A549 (cell line): ENCODE results near the gene MTF1. TPM values are rescaled to one million over a fixed set of nuclear protein-coding genes. Genes with fewer than 3 reads are reported as not detected.
A peak's percentile ranks its signal among the peaks of the same experiment; 100 is the strongest.

Source experiments
- ATAC-seq, 2 experiments: fragments of 200-7000 bp in 1 of 2; fragments of >200 bp in 1 of 2; cut with Nextera tagmentation in 1 of 2; cut with Tn5 transposase in 1 of 2; 3 replicates each; pipeline versions ENCODE4 v1.8.0 to v1.9.1; 2018 to 2020; ENCODE audit warnings: mild to moderate bottlenecking in 1 of 2, moderate library complexity in 1 of 2
- CTCF ChIA-PET: fragments of 300-600 bp; sonication (Branson Sonifier 250); formaldehyde crosslinking; extraction: SDS; loops from one replicate; lab custom pipeline; 2021; ENCODE audit warnings: antibody characterized with exemption, inconsistent platforms; lab: Yijun Ruan, JAX
- POLR2A ChIA-PET: fragments of 350-600 bp; formaldehyde crosslinking; extraction: SDS; loops from one replicate; lab custom pipeline; 2021; ENCODE audit warnings: antibody characterized with exemption, inconsistent platforms; lab: Yijun Ruan, JAX
- DNase-seq, 2 experiments: peaks; one replicate each; pipeline versions ENCODE4 v3.0.0 to v3.0.0-alpha.2; 2011 to 2016; ENCODE audit warnings: low read depth in 1 of 2, low spot score in 1 of 2
- FAIRE-seq: peaks from 2 replicates; lab custom pipeline; 2011; peaks lifted over from hg19 to GRCh38; lab: Jason Lieb, UNC
- H3K27ac ChIP-seq, 2 experiments: fragments of >200 bp; sonication (Bioruptor Twin); formaldehyde crosslinking; 3 replicates each; pipeline ENCODE4 v1.5.1; 2016 to 2017
- H3K4me1 ChIP-seq: fragments of >200 bp; sonication (Bioruptor Twin); formaldehyde crosslinking; 3 replicates; pipeline ENCODE4 v1.6.1; 2016
- H3K4me2 ChIP-seq: fragments of >200 bp; sonication (Bioruptor Twin); formaldehyde crosslinking; 3 replicates; pipeline ENCODE4 v1.6.1; 2016
- H3K4me3 ChIP-seq: fragments of >200 bp; sonication (Bioruptor Twin); formaldehyde crosslinking; 3 replicates; pipeline ENCODE4 v1.5.1; 2016
- H3K9me3 ChIP-seq: fragments of >200 bp; sonication (Bioruptor Twin); formaldehyde crosslinking; 3 replicates; pipeline ENCODE4 v1.6.1; 2016
- CBX2 ChIP-seq: fragments of 200-600 bp; sonication (generic); IDR thresholded peaks from 2 replicates; pipeline ENCODE4 v1.6.1; 2016; ENCODE audit warnings: low read depth, mild to moderate bottlenecking, borderline replicate concordance
- CBX8 ChIP-seq: fragments of 200-600 bp; sonication (generic); IDR thresholded peaks from 2 replicates; pipeline ENCODE4 v1.6.1; 2016
- CEBPB ChIP-seq, 2 experiments: fragments of >200 bp in 1 of 2; sonication (Bioruptor Twin) in 1 of 2; formaldehyde crosslinking in 1 of 2; IDR thresholded peaks; 2 replicates each; pipeline ENCODE4 v1.6.1; 2012 to 2016
- CHD2 ChIP-seq: fragments of 150-350 bp; IDR thresholded peaks from 2 replicates; pipeline ENCODE4 v1.6.1; 2014; ENCODE audit warnings: low read length; ENCODE audit not compliant: partially characterized antibody
- EHF ChIP-seq: fragments of 250-450 bp; sonication (Bioruptor Pico); IDR thresholded peaks from 2 replicates; pipeline ENCODE4 v1.5.0; 2020; ENCODE audit warnings: mild to moderate bottlenecking
- EHMT2 ChIP-seq: fragments of 200-600 bp; sonication (generic); IDR thresholded peaks from 2 replicates; pipeline ENCODE4 v1.6.1; 2016; ENCODE audit warnings: antibody characterized with exemption, low read depth, mild to moderate bottlenecking, moderate library complexity
- EP300 ChIP-seq, 2 experiments: fragments of >200 bp; sonication (Bioruptor Twin); formaldehyde crosslinking; IDR thresholded peaks; 2 replicates in 1 of 2; 3 replicates in 1 of 2; pipeline ENCODE4 v1.6.1; 2016 to 2017
- FOXS1 ChIP-seq: fragments of 250-450 bp; sonication (Bioruptor Pico); IDR thresholded peaks from 2 replicates; pipeline ENCODE4 v1.5.0; 2020; ENCODE audit warnings: mild to moderate bottlenecking, moderate library complexity
- HOXB5 ChIP-seq: fragments of 250-450 bp; sonication (Bioruptor Pico); IDR thresholded peaks from 2 replicates; pipeline ENCODE4 v1.5.0; 2020; ENCODE audit warnings: mild to moderate bottlenecking, moderate library complexity
- JUN ChIP-seq, 2 experiments: fragments of >200 bp; sonication (Bioruptor Twin); formaldehyde crosslinking; IDR thresholded peaks; 2 replicates in 1 of 2; 3 replicates in 1 of 2; pipeline ENCODE4 v1.6.1; 2016 to 2017
- MAFK ChIP-seq: fragments of 450-650 bp; IDR thresholded peaks from 2 replicates; pipeline ENCODE4 v1.6.1; 2014; ENCODE audit not compliant: partially characterized antibody
- MYC ChIP-seq: IDR thresholded peaks from 2 replicates; pipeline ENCODE4 v1.6.1; 2012; ENCODE audit warnings: mild to moderate bottlenecking, inconsistent platforms, low read length, improper control_type of control experiment, borderline replicate concordance
- NFE2L2 ChIP-seq: fragments of 150-350 bp; conservative IDR thresholded peaks from 2 replicates; pipeline ENCODE4 v1.6.1; 2014; ENCODE audit warnings: low read length
- POLR2AphosphoS2 ChIP-seq: conservative IDR thresholded peaks from 2 replicates; pipeline ENCODE4 v1.6.1; 2012; ENCODE audit warnings: low read length, improper control_type of control experiment, inconsistent platforms
- SREBF2 ChIP-seq: fragments of 450-650 bp; IDR thresholded peaks from 2 replicates; pipeline ENCODE4 v1.6.1; 2014; ENCODE audit warnings: mild to moderate bottlenecking, moderate library complexity
- TFCP2L1 ChIP-seq: fragments of 250-450 bp; sonication (Bioruptor Pico); IDR thresholded peaks from 2 replicates; pipeline ENCODE4 v1.5.0; 2021; ENCODE audit warnings: mild to moderate bottlenecking
- ZC3H11A ChIP-seq: fragments of 450-650 bp; IDR thresholded peaks from 2 replicates; pipeline ENCODE4 v1.6.1; 2014; ENCODE audit warnings: antibody characterized with exemption, mild to moderate bottlenecking
- ZFP36 ChIP-seq: fragments of 450-650 bp; IDR thresholded peaks from 2 replicates; pipeline ENCODE4 v1.6.1; 2014; ENCODE audit warnings: borderline replicate concordance; ENCODE audit not compliant: partially characterized antibody
- WGBS: methylation state at CpG from one replicate; pipeline ENCODE4 v1.1.6; 2017; ENCODE audit errors: missing lambda C conversion rate; 5-methylcytosine and 5-hydroxymethylcytosine counted together
- polyA plus RNA-seq, 4 experiments: library from polyadenylated mRNA; depleted of rRNA in 3 of 4; stranded (reverse); fragments of >200 nt; fragmentation: RNase III in 1 of 4; extraction: RNeasy Plus Mini Kit Qiagen cat#74134 plus additional on column Dnase treatment in 1 of 4; gene quantifications; 2 replicates in 3 of 4; 3 replicates in 1 of 4; pipeline ENCODE4 v1.2.3, GENCODE V29; 2011 to 2017
- TF ChIP-seq, protein P1 (sequence below): fragments of 200-600 bp; sonication (generic); IDR thresholded peaks from 2 replicates; pipeline ENCODE4 v1.6.1; 2016; ENCODE audit warnings: antibody characterized with exemption, mild to moderate bottlenecking, moderate library complexity
- TF ChIP-seq, protein P2 (sequence below): IDR thresholded peaks from 2 replicates; pipeline ENCODE4 v1.6.1; 2012
- TF ChIP-seq, protein P3 (sequence below): fragments of >200 bp; sonication (Bioruptor Twin); formaldehyde crosslinking; IDR thresholded peaks from 3 replicates; pipeline ENCODE4 v1.5.1; 2016
- TF ChIP-seq, protein P4 (sequence below): fragments of 450-650 bp; IDR thresholded peaks from 2 replicates; pipeline ENCODE4 v1.6.1; 2014; ENCODE audit warnings: antibody characterized with exemption
- TF ChIP-seq, protein P5 (sequence below): fragments of 250-450 bp; sonication (Bioruptor Pico); IDR thresholded peaks from 2 replicates; pipeline ENCODE4 v1.5.0; 2021; ENCODE audit warnings: mild to moderate bottlenecking, moderate library complexity, borderline replicate concordance

The MTF1 gene
- polyA plus RNA-seq, 2 of the 4 experiments (the other 2 are of a cell fraction), result 4.0 to 6.7 TPM

DNA sequence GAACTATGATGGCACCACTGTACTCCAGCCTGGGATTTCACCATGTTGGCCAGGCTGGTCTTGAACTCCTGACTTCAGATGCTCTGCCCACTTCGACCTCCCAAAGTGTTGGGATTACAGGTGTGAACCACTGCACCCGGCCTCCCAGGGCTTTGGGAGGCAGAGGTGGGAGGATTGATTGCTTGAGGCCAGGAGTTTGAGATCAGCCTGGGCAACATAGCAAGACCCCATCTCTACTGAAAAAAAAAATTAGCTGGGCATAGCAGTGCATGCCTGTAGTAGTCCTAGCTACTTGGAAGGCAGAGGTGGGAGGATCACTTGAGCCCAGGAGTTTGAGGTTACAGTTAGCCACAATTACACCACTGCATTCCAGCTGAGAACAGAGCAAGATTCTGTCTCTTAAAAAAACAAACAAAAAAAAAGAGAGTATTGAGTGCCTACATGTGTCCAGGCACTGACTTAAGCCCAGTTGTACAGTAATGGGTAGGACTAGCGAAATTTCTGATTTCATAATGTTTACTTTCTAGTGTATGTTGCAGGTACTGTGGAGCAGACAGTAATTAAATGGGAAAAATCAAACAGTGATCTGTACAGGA lies 61.5 kb downstream of the MTF1 start:
- ChIA-PET POLR2A (no interaction called here), CTCF (interaction anchor here (1.0 to 1.8 kb wide), 3 partner anchors 11 to 62 kb away, joined by 3 to 5 read pairs (median 4); no protein-coding TSS in a partner anchor)
- no peak for ATAC-seq

DNA sequence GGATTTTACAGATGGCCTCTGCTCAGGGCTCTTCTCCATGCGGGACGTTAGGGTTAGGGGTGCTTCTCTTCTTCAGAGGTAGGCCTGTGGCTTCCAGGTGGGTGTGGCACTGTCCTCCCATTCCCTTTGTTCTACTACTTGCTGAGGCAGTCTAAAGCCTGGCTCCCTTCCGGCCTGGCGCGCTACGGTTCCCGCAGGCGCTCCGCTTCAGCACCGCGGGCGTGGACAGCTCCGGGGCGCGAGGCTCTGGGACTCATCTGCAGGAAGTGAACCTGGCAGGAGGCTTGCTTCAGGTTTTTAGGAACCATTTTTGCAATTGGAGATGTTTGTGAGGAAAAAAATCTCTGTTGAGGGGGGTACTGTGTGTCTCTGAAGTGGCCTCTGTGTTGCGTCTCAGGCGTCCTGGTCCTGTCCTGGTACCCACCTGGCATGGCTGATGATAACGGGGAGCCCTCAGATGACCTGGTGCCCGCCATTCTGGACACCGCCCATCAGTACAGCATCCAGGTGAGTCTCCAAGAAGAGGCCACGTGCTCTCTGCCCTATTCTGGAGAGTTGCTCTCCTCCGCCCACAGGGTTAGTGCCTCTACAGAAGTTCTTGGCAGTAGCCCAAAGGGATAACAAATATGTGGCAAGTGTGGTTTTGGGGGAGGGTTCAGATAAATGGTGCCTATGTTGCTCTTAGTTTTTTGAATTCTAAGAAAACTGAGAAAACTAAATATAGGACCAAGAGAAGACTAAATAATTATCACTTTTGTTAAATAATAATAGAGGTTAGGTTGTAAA lies 63.9 kb downstream of the MTF1 start:
- 95% methylated on average over 18 of the region's 22 CpGs for WGBS
- FAIRE-seq, result no peak

More for the DNA sequence above, 61.5 kb downstream of the MTF1 start:
- WGBS, result 92% methylated on average over 3 of the region's 3 CpGs
- no peak overlapping the region for H3K4me2 ChIP-seq
- H3K27ac ChIP-seq, result no peak overlapping the region
- H3K4me1 ChIP-seq, result peaks cover 5% of the 10 kb centered on the region; the same call in 1 of the 3 replicates
- DNase-seq (no peak), FAIRE-seq (no peak)
- no peak overlapping the region for H3K4me3 ChIP-seq
- no peaks in the 10 kb centered on the region for H3K9me3 ChIP-seq
- TF ChIP-seq CHD2 (no peak), TFCP2L1 (CRISPR knock-in tag) (no peak), EHMT2 (no peak), ZFP36 (no peak), CBX8 (no peak), EHF (CRISPR knock-in tag) (no peak), JUN (IDR thresholded peaks at IDR 0.05) (no peak), NFE2L2 (no peak), HOXB5 (CRISPR knock-in tag) (no peak), CBX2 (no peak), MYC (no peak), FOXS1 (no peak), EP300 (IDR thresholded peaks at IDR 0.05) (no peak)
- TF ChIP-seq, protein P1, sequence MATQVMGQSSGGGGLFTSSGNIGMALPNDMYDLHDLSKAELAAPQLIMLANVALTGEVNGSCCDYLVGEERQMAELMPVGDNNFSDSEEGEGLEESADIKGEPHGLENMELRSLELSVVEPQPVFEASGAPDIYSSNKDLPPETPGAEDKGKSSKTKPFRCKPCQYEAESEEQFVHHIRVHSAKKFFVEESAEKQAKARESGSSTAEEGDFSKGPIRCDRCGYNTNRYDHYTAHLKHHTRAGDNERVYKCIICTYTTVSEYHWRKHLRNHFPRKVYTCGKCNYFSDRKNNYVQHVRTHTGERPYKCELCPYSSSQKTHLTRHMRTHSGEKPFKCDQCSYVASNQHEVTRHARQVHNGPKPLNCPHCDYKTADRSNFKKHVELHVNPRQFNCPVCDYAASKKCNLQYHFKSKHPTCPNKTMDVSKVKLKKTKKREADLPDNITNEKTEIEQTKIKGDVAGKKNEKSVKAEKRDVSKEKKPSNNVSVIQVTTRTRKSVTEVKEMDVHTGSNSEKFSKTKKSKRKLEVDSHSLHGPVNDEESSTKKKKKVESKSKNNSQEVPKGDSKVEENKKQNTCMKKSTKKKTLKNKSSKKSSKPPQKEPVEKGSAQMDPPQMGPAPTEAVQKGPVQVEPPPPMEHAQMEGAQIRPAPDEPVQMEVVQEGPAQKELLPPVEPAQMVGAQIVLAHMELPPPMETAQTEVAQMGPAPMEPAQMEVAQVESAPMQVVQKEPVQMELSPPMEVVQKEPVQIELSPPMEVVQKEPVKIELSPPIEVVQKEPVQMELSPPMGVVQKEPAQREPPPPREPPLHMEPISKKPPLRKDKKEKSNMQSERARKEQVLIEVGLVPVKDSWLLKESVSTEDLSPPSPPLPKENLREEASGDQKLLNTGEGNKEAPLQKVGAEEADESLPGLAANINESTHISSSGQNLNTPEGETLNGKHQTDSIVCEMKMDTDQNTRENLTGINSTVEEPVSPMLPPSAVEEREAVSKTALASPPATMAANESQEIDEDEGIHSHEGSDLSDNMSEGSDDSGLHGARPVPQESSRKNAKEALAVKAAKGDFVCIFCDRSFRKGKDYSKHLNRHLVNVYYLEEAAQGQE, result no peak
- TF ChIP-seq, protein P2, sequence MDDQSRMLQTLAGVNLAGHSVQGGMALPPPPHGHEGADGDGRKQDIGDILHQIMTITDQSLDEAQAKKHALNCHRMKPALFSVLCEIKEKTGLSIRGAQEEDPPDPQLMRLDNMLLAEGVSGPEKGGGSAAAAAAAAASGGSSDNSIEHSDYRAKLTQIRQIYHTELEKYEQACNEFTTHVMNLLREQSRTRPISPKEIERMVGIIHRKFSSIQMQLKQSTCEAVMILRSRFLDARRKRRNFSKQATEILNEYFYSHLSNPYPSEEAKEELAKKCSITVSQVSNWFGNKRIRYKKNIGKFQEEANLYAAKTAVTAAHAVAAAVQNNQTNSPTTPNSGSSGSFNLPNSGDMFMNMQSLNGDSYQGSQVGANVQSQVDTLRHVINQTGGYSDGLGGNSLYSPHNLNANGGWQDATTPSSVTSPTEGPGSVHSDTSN, result no peak
- TF ChIP-seq, protein P3, sequence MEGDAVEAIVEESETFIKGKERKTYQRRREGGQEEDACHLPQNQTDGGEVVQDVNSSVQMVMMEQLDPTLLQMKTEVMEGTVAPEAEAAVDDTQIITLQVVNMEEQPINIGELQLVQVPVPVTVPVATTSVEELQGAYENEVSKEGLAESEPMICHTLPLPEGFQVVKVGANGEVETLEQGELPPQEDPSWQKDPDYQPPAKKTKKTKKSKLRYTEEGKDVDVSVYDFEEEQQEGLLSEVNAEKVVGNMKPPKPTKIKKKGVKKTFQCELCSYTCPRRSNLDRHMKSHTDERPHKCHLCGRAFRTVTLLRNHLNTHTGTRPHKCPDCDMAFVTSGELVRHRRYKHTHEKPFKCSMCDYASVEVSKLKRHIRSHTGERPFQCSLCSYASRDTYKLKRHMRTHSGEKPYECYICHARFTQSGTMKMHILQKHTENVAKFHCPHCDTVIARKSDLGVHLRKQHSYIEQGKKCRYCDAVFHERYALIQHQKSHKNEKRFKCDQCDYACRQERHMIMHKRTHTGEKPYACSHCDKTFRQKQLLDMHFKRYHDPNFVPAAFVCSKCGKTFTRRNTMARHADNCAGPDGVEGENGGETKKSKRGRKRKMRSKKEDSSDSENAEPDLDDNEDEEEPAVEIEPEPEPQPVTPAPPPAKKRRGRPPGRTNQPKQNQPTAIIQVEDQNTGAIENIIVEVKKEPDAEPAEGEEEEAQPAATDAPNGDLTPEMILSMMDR, result no peak
- TF ChIP-seq, protein P4, sequence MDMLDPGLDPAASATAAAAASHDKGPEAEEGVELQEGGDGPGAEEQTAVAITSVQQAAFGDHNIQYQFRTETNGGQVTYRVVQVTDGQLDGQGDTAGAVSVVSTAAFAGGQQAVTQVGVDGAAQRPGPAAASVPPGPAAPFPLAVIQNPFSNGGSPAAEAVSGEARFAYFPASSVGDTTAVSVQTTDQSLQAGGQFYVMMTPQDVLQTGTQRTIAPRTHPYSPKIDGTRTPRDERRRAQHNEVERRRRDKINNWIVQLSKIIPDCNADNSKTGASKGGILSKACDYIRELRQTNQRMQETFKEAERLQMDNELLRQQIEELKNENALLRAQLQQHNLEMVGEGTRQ, result no peak

More for the DNA sequence above, 63.9 kb downstream of the MTF1 start:
- no peak overlapping the region; a peak in 1 of 6 replicates for H3K27ac ChIP-seq
- peaks cover 5% of the 10 kb centered on the region; the same call in 1 of the 3 replicates for H3K4me1 ChIP-seq
- no peak overlapping the region for H3K4me3 ChIP-seq
- TF ChIP-seq, protein P5, sequence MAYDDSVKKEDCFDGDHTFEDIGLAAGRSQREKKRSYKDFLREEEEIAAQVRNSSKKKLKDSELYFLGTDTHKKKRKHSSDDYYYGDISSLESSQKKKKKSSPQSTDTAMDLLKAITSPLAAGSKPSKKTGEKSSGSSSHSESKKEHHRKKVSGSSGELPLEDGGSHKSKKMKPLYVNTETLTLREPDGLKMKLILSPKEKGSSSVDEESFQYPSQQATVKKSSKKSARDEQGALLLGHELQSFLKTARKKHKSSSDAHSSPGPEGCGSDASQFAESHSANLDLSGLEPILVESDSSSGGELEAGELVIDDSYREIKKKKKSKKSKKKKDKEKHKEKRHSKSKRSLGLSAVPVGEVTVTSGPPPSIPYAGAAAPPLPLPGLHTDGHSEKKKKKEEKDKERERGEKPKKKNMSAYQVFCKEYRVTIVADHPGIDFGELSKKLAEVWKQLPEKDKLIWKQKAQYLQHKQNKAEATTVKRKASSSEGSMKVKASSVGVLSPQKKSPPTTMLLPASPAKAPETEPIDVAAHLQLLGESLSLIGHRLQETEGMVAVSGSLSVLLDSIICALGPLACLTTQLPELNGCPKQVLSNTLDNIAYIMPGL, result no peak
- TF ChIP-seq ZC3H11A (no peak), MAFK (no peak), CEBPB (IDR thresholded peaks at IDR 0.05) (no peak), POLR2AphosphoS2 (no peak), SREBF2 (no peak)
- TF ChIP-seq, protein P1, result peak; percentile 92
- ATAC-seq (no peak), DNase-seq (no peak)
- no peaks in the 10 kb centered on the region for H3K9me3 ChIP-seq
- POLR2A ChIA-PET, result interaction anchor here (0.6 kb wide), 1 partner anchor 64 kb away, joined by 3 read pairs; the partner anchor contains the start of gene MTF1
- CTCF ChIA-PET, result no interaction called here
- peak overlapping the region; percentile 98 for H3K4me2 ChIP-seq
